HEK293T (cell line): ENCODE measurements around the gene SLC35A4.

Experiments used
- FOXA1 ChIP-seq: fragments of 450-650 bp; IDR thresholded peaks from 2 replicates; pipeline ENCODE4 v1.6.1; 2016; ENCODE audit warnings: mild to moderate bottlenecking
- FOXK2 ChIP-seq: fragments of 450-650 bp; IDR thresholded peaks from 2 replicates; pipeline ENCODE4 v1.6.1; 2016; ENCODE audit warnings: mild to moderate bottlenecking
- FOXM1 ChIP-seq: fragments of 450-650 bp; IDR thresholded peaks from 2 replicates; pipeline ENCODE4 v1.6.1; 2017; ENCODE audit warnings: mild to moderate bottlenecking, borderline replicate concordance
- L3MBTL2 ChIP-seq: fragments of 450-650 bp; conservative IDR thresholded peaks from 2 replicates; pipeline ENCODE4 v1.6.1; 2016; ENCODE audit warnings: mild to moderate bottlenecking
- SP1 ChIP-seq: fragments of 450-650 bp; IDR thresholded peaks from 2 replicates; pipeline ENCODE4 v1.6.1; 2017

- TF ChIP-seq L3MBTL2, result no peak
- TF ChIP-seq FOXM1, result no peak
- TF ChIP-seq FOXK2, result no peak
- no peak for TF ChIP-seq FOXA1
- no peak for TF ChIP-seq SP1
Observed at GRCh38 chr5:140565024-140565779, 574 bp downstream of the SLC35A4 start.
